ENCODE data around the gene ATF7.

DNA sequence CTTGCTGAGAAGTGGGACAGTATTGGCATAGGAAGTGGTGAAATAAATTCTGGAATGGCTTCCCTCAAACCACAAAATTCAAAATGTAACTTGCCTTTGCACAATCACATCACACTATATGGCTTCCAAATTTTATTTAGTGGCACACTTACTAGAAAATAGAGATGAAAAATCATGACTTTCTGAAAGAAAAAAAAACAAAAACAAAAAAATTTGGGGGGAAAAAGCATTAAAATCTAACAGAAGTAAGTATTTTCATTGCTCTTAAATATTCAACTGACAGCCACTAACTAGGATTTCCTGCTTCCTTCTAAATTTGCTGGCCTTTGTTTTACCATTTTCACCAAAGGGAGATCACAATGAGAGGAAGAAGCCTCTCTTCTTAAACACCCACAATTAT, 23.0 kb downstream of the ATF7 start:
- TF ChIP-seq CTCF (IDR thresholded peaks at IDR 0.05) = no peak
- no peak for TF ChIP-seq POLR2AphosphoS5 (IDR thresholded peaks at IDR 0.05; ENCODE audit: low read depth, low read length)
- TF ChIP-seq, protein P1, sequence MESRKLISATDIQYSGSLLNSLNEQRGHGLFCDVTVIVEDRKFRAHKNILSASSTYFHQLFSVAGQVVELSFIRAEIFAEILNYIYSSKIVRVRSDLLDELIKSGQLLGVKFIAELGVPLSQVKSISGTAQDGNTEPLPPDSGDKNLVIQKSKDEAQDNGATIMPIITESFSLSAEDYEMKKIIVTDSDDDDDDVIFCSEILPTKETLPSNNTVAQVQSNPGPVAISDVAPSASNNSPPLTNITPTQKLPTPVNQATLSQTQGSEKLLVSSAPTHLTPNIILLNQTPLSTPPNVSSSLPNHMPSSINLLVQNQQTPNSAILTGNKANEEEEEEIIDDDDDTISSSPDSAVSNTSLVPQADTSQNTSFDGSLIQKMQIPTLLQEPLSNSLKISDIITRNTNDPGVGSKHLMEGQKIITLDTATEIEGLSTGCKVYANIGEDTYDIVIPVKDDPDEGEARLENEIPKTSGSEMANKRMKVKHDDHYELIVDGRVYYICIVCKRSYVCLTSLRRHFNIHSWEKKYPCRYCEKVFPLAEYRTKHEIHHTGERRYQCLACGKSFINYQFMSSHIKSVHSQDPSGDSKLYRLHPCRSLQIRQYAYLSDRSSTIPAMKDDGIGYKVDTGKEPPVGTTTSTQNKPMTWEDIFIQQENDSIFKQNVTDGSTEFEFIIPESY (IDR thresholded peaks at IDR 0.05; ENCODE audit: borderline replicate concordance, low read depth) = no peak
- no peak for TF ChIP-seq TAF1 (IDR thresholded peaks at IDR 0.05; ENCODE audit: borderline replicate concordance, low read depth, low read length)
- TF ChIP-seq, protein P2, sequence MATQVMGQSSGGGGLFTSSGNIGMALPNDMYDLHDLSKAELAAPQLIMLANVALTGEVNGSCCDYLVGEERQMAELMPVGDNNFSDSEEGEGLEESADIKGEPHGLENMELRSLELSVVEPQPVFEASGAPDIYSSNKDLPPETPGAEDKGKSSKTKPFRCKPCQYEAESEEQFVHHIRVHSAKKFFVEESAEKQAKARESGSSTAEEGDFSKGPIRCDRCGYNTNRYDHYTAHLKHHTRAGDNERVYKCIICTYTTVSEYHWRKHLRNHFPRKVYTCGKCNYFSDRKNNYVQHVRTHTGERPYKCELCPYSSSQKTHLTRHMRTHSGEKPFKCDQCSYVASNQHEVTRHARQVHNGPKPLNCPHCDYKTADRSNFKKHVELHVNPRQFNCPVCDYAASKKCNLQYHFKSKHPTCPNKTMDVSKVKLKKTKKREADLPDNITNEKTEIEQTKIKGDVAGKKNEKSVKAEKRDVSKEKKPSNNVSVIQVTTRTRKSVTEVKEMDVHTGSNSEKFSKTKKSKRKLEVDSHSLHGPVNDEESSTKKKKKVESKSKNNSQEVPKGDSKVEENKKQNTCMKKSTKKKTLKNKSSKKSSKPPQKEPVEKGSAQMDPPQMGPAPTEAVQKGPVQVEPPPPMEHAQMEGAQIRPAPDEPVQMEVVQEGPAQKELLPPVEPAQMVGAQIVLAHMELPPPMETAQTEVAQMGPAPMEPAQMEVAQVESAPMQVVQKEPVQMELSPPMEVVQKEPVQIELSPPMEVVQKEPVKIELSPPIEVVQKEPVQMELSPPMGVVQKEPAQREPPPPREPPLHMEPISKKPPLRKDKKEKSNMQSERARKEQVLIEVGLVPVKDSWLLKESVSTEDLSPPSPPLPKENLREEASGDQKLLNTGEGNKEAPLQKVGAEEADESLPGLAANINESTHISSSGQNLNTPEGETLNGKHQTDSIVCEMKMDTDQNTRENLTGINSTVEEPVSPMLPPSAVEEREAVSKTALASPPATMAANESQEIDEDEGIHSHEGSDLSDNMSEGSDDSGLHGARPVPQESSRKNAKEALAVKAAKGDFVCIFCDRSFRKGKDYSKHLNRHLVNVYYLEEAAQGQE (IDR thresholded peaks at IDR 0.05; ENCODE audit: low read depth, low read length) = no peak
- TF ChIP-seq RCOR1 (IDR thresholded peaks at IDR 0.05; ENCODE audit: low read length) = no peak
- no peak for TF ChIP-seq RAD21 (IDR thresholded peaks at IDR 0.05; ENCODE audit: low read length)
- TF ChIP-seq SMC3 (IDR thresholded peaks at IDR 0.05; ENCODE audit: low read depth, low read length) = no peak
- no peak for TF ChIP-seq MXI1 (IDR thresholded peaks at IDR 0.05; ENCODE audit: low read depth, low read length)

Data from SK-N-SH (cell line).